ELR (cell line): ENCODE data around the gene C22orf23.
"Not testable (repeated sequence)": the region's sequence is repeated elsewhere in the genome, so short reads cannot be mapped to it uniquely, and the experiment has no call there.

Experiments
- DNase-seq: peaks from one replicate; pipeline ENCODE4 v3.0.0-alpha.2; 2015; ENCODE audit warnings: low read depth

Gene C22orf23

GRCh38 chr22:37982151-37982785 is 28.9 kb upstream of the C22orf23 start:
- DNase-seq, result no peak

GRCh38 chr22:37981282-37982011 is 28.0 kb upstream of the C22orf23 start:
- no peak for DNase-seq

- no peak for DNase-seq
Observed at GRCh38 chr22:37979782-37980181, 26.4 kb upstream of the C22orf23 start.

GRCh38 chr22:37976547-37976946 is 23.1 kb upstream of the C22orf23 start:
- no peak for DNase-seq

GRCh38 chr22:37976022-37976421 is 22.6 kb upstream of the C22orf23 start:
- DNase-seq, result not testable (repeated sequence)

- DNase-seq, result no peak
Observed at GRCh38 chr22:37975153-37975552, 21.8 kb upstream of the C22orf23 start.

GRCh38 chr22:37973271-37974170 is 20.1 kb upstream of the C22orf23 start:
- no peak for DNase-seq

- no peak for DNase-seq
Observed at GRCh38 chr22:37972527-37972926, 19.1 kb upstream of the C22orf23 start.

- DNase-seq, result no peak
Observed at GRCh38 chr22:37971475-37972434, 18.4 kb upstream of the C22orf23 start.

- no peak for DNase-seq
Observed at GRCh38 chr22:37970864-37971263, 17.5 kb upstream of the C22orf23 start.

- no peak for DNase-seq
Observed at GRCh38 chr22:37968452-37969251, 15.3 kb upstream of the C22orf23 start.

GRCh38 chr22:37967637-37968451 is 14.4 kb upstream of the C22orf23 start:
- DNase-seq, result no peak

- no peak for DNase-seq
Observed at GRCh38 chr22:37967147-37967546, 13.7 kb upstream of the C22orf23 start.

GRCh38 chr22:37965940-37966664 is 12.7 kb upstream of the C22orf23 start:
- no peak for DNase-seq

- DNase-seq, result no peak
Observed at GRCh38 chr22:37961062-37961461, 7.7 kb upstream of the C22orf23 start.

GRCh38 chr22:37959231-37959825 is 5.9 kb upstream of the C22orf23 start:
- no peak for DNase-seq

- no peak for DNase-seq
Observed at GRCh38 chr22:37957232-37957631, 3.8 kb upstream of the C22orf23 start.

- not testable (repeated sequence) for DNase-seq
Observed at GRCh38 chr22:37955825-37956397, 2.5 kb upstream of the C22orf23 start.
